ENCODE measurements around the gene HNRNPAB.

The HNRNPAB gene

GRCh38 chr5:178235588-178235974 lies 31.2 kb downstream of the HNRNPAB start:
- no peak for TF ChIP-seq CTCF (IDR thresholded peaks at IDR 0.05)
- no peak overlapping the region for H3K27ac ChIP-seq
- H3K4me3 ChIP-seq: no peak overlapping the region
- peaks cover 6 to 43% (median 17%) of the 10 kb centered on the region in 4 donors for H3K4me1 ChIP-seq
- H3K9me3 ChIP-seq: no peaks in the 10 kb centered on the region
- peaks cover 0 to 5% (median 0%) of the 10 kb centered on the region in 3 donors for H3K36me3 ChIP-seq
- no peaks in the 10 kb centered on the region for H3K27me3 ChIP-seq
- intact Hi-C loops (cut with DNase I; ENCODE audit: low total_unique reads): no loop called here
- DNase-seq: no peak

DNA sequence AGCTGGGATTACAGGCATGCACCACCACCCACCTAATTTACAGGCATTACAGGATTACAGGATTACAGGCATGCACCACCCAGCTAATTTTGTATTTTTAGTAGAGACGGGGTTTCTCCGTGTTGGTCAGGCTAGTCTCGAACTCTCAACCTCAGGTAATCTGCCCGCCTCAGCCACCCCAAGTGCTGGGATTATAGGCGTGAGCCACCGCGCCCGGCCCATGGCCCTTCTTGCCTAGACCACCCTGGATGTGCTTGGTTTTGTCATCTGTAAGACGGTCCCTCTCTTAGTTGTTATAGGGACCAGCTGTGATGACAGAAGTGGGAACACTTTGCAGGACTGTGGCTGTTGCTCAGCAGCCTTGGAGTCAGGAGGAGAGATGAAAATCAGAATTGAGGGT lies 31.8 kb downstream of the HNRNPAB start:
- Histone ChIP-seq H3K36me3 (peaks cover 0 to 3% (median 0%) of the 10 kb centered on the region in 3 donors), H3K4me3 (no peak overlapping the region), H3K4me1 (peaks cover under 1 to 37% (median 12%) of the 10 kb centered on the region in 4 donors), H3K27ac (no peak overlapping the region), H3K9me3 (no peaks in the 10 kb centered on the region), H3K27me3 (no peaks in the 10 kb centered on the region)
- DNase-seq: no peak
- intact Hi-C loops (cut with DNase I; ENCODE audit: low total_unique reads): no loop called here
- no peak for TF ChIP-seq CTCF (IDR thresholded peaks at IDR 0.05)

GRCh38 chr5:178236679-178237078 lies 32.3 kb downstream of the HNRNPAB start:
- Histone ChIP-seq H3K4me3 (no peak overlapping the region), H3K9me3 (no peaks in the 10 kb centered on the region), H3K36me3 (no peaks in the 10 kb centered on the region), H3K27me3 (no peaks in the 10 kb centered on the region), H3K4me1 (peaks cover 0 to 32% (median 7%) of the 10 kb centered on the region in 4 donors), H3K27ac (no peak overlapping the region)
- DNase-seq: no peak
- intact Hi-C loops (cut with DNase I; ENCODE audit: low total_unique reads): no loop called here
- no peak for TF ChIP-seq CTCF (IDR thresholded peaks at IDR 0.05)

GRCh38 chr5:178237431-178238312 lies 33.3 kb downstream of the HNRNPAB start:
- no peak for TF ChIP-seq CTCF (IDR thresholded peaks at IDR 0.05)
- Histone ChIP-seq H3K36me3 (no peaks in the 10 kb centered on the region), H3K9me3 (no peaks in the 10 kb centered on the region), H3K27me3 (no peaks in the 10 kb centered on the region), H3K4me1 (peaks cover 0 to 28% (median 4%) of the 10 kb centered on the region in 4 donors), H3K27ac (peak overlapping the region in 1 of 2 donors; percentile 3), H3K4me3 (no peak overlapping the region)
- DNase-seq: no peak
- intact Hi-C loops (cut with DNase I; ENCODE audit: low total_unique reads): no loop called here

- DNase-seq: no peak
- no peak for TF ChIP-seq CTCF (IDR thresholded peaks at IDR 0.05)
- no peak overlapping the region for H3K4me3 ChIP-seq
- no peaks in the 10 kb centered on the region for H3K27me3 ChIP-seq
- intact Hi-C loops (cut with DNase I; ENCODE audit: low total_unique reads): no loop called here
- peak overlapping the region in 1 of 2 donors; percentile 3 for H3K27ac ChIP-seq
- no peaks in the 10 kb centered on the region for H3K36me3 ChIP-seq
- H3K4me1 ChIP-seq: peaks cover 0 to 22% (median 3%) of the 10 kb centered on the region in 4 donors
- no peaks in the 10 kb centered on the region for H3K9me3 ChIP-seq
These were observed 33.9 kb downstream of the HNRNPAB start for GRCh38 chr5:178238313-178238635.
